ENCODE data around the gene C3orf22.

Gene C3orf22

GRCh38 chr3:126556637-126557414 is 1.9 kb downstream of the C3orf22 start:
- DNase-seq: no peak

- no peak for DNase-seq
Observed at GRCh38 chr3:126555795-126556636, 2.7 kb downstream of the C3orf22 start.

GRCh38 chr3:126554560-126555525 is 3.9 kb downstream of the C3orf22 start:
- DNase-seq: no peak

DNA sequence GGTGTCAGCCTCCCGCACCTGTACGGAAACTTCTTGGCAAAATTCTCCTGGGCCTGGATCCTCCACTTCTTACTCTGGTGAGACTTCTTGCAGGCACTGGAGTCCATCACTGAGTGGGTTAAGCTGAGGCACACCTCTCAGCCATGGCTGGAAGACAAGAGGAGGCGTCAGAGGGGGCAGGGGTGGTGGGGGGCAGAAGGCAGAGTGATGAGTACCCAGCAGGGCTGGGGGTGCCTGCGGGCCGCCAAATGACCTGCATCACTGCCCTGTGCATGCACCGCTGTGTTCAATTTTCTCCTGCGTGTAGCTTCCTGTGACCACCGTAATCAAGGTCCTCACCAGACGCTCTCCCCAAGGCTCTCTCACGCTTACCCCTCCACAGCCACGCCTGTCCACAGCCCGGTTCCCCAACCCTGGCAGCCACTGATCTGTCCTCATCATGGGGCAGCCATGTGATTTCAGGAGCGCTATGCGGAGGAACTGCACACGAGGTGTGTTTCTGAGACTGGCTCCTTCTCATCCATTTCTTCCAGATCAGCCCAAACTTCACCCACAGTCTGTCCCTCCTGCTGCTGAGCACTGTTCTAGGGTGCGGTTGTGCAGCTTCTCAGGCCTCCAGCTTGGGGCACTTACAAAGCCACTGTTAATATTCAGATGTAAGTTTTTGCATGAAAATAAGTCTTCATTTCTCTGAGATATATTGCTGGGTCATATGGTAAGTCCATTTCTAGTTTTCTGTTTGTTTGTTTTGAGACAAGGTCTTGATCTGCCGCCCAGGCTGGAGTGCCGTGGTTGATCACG is 5.2 kb downstream of the C3orf22 start:
- no peak for DNase-seq

DNA sequence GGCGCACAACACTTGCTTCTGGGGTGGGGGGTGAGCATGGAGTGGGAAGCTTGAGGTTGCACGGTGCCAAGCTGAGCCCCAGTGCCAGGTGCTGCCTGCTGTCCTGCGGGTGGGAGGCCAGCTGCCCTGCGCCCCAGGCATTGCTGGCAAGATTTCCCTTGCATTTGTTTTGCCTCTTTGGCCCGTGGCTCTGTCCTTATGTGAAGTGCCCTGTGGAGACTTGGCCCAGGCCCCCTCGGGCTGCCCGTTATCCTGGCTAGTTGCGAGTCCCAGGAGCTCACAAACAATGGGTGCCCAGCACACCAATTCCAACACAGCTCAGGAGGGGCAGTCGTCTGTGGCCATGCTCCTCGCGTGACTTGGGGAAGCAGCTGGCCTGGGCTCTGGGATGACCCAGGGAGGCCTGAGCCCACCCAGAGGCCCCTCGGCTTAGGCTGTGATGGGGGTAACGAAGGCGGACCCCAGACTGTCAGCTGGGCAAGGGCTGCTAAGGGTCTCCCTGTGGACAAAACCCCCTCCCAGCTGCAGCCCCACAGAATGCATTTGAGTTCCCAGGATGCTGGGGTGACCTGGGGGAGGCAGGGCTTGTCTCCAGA is 5.9 kb downstream of the C3orf22 start:
- no peak for DNase-seq

- no peak for DNase-seq
Observed at GRCh38 chr3:126551839-126552687, 6.7 kb downstream of the C3orf22 start.

GRCh38 chr3:126551121-126551838 is 7.5 kb downstream of the C3orf22 start:
- DNase-seq: no peak

DNA sequence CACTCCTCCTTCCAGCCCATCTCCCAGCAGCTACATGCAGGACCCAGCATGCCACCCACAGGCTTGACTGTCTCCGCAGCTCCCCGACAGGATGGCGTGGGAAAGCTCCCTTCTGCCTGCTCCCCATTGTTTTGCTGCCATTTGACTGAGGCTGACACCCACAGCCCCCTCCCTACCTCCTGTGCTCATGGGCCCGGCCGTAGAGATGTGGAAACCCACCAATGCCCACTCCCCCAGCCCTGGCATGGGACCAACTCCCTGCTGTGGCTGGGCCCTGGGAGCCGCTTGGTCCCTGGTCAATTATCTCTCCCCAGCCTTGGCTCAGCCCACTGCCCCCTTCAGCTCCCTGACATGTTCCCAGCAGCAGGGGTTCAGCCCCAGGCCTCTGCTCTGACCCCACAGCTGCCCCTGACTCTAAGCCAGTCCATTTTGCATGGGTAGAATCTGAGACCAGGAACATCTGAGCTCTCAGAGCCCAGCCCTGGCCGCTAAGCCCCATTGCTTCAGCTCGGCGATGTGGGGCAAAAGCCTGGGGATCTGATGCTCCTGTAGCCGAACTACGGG is 8.2 kb downstream of the C3orf22 start:
- no peak for DNase-seq

GRCh38 chr3:126549861-126550487 is 8.8 kb downstream of the C3orf22 start:
- DNase-seq: no peak

DNA sequence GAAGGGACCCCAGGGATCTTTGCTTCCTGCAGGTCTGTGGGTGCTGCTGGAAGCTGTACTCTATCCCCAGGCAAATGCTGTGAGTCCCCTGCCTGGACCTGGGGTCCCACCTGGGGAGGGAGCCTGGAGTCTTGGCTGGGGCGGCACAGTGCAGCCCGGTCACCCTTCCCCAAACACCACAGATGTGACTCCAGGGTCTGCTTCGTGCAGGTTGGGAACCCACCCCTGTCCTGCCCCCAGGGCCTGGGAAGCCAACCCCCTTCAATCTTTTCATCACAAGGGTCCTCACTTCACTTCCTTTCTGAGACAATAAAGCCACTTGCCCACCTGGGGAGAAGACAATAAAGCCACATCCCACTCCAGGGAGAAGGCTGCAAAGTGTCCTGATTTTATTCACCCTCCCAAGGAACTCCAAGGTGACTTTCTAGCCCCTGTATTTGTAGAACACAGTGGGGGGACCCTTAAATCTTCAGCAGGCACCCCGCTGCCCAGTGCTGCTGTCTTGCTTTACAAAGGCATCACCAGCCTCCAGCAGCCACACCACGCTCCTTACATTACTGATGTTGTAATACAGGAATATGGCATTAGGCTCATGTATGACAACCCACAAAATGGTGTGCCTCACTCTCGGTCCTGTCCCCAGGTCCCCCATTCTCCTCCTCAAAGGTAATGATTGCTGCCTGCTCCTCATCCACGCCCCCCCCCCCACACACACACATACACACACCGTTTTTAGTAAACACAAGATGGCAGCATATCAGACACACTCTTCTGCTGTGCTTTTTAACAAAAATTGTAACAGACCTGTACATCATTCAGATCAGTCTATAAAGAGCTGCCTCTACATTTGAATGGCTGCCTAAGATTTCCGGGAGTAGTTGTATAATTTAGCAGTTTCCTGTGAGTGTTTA is 9.9 kb downstream of the C3orf22 start:
- DNase-seq: no peak

- DNase-seq: no peak
Observed at GRCh38 chr3:126547721-126548120, 11.0 kb downstream of the C3orf22 start.

GRCh38 chr3:126546549-126547239 is 12.0 kb downstream of the C3orf22 start:
- no peak for DNase-seq

- no peak for DNase-seq
Observed at GRCh38 chr3:126546013-126546412, 12.7 kb downstream of the C3orf22 start.

GRCh38 chr3:126545544-126545943 is 13.2 kb downstream of the C3orf22 start:
- DNase-seq: no peak

DNA sequence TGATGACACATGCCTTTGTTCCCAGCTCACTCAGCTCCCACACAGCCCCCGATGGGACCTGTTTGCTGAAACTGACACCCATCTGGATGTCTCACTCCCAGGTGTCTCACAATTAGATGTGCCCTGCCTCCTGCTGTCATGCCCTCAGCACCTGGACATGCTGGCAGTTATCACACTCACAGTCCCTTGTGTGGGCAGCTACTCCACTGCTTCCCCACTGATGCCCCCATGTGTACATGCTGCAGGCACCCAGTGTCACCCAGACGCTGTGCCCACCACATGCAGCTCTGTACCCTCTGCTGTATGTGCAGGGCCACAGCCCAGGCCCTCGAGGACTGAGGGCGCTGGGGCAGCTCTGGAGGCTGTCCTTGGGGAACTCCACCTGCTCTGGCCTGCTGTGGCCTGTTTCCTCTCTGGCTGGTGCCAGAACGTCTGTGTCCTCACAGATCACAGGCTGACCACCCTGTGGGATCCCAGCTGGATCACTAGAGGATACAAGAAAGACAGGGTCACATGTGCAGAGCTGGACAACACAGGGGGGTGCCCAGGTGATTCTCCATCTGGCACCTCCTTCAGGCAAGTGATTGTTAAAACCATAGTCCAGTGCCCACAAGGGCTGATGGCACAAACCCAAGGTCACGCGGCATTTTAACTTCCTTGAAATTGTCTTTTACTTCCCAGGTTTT is 14.0 kb downstream of the C3orf22 start:
- no peak for DNase-seq

DNA sequence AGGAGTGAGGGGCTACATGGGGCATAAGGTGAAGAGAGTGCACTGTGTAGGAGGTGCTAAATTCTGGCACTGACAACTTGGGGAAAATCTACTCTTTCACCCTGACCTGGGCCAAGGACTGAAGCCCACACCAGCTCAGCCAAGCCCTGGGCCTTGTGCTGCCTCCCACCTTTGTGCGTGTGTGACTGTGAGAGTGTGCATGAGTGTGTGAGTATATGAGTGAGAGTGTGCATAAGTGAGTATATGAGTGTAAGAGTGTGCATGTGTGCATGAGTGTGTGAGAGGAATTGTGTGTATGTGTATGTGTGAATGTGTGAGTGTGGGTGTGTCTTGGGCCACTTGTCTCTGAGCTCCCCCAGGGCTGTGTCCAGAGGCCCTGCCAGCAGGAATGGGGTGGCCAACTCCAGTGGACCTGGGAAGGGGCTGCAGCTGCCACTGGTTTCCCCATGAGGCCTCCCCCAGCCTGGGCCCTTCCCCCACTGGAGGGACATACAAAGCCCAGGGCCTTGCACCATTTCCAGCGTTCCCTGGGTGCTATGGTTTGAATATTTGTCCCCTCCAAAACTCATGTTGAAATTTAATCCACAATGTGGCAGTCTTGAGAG is 15.2 kb downstream of the C3orf22 start:
- no peak for DNase-seq

All from hippocampal formation (tissue), 2 donors.